ENCODE measurements around the gene OR2A42.
A peak's percentile ranks its signal among the peaks of the same experiment; 100 is the strongest.
"Not testable (repeated sequence)": the region's sequence is repeated elsewhere in the genome, so short reads cannot be mapped to it uniquely, and the experiment has no call there.

The OR2A42 gene

DNA sequence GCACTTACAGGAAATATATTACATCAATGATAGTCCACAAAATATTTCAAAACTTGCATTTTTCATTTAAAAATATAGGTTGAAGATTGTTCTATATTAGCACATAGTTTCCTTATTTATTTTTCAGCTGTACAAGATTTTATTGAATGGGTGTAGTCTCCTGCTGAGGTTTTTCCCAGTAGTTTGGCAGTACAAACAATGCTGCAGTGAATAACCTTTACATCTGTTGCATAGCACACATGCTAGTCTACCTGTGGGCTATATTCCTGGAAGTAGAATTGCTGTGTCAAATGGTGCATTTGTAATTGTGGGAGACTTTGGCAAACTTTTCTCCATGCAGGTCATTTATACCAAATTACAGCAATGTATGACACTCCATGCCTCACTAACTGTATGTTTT is 18.9 kb downstream of the OR2A42 start:
- FAIRE-seq = not testable (repeated sequence)

GRCh38 chr7:144219149-144219548 is 20.3 kb downstream of the OR2A42 start:
- FAIRE-seq = peak; percentile 35

DNA sequence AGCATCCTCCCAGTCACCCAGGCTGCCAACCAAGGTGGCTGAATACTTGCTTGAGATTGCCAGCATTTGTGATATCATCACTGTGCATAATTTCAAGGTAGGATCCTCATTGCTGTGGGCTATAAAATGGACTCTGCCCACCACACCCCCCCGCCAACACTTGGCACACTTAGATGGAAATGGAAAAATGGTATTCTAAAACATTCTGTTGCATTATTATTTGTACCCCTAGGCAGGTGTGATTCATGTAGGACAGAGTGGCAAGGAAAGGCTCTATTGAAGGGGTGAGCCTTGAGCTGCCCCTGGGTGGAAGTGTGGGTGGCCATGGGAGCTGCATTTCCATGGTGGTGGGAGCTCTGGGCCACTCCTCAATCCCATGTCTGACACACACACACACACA is 20.8 kb downstream of the OR2A42 start:
- FAIRE-seq = not testable (repeated sequence)

DNA sequence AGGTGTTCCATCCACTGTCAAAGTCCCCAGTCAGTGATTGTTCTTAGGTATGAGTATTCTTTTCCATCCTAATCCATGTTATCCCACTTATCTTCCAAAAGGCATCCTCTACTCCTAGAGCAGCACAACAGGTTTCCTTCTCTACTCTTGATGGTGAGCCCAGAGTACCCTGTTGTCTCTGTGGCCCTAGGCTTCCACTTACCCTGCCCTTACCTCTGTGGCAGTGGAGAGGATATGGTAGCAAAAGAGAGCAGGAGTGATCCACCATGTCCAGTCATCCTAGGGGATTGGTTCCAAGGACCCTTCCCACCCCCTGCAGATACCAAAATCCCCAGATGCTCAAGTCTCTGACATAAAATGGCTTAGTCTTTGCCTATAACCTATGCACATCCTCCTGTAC is 22.2 kb downstream of the OR2A42 start:
- FAIRE-seq = not testable (repeated sequence)

- not testable (repeated sequence) for FAIRE-seq
Measured at GRCh38 chr7:144205306-144205705, 34.1 kb downstream of the OR2A42 start.

DNA sequence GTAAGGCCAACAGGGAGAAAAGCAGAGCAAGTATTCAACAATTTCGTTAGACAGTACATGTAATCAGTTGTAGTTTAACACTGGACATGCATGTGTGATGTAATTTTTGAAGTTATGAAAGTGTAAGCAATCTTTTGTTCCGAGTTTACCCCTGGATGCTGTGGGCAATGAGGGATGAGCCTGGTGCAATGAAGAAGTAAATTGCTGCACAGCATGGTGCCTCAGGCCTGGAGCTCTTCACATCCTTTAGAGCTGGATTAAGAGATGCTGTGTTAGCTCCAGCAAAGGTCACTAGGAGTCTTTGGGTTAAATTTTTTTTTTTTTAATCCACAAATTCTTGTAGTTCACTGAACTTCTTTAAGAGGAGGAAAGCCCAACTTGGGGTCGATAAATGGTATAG is 36.3 kb downstream of the OR2A42 start:
- not testable (repeated sequence) for FAIRE-seq

- not testable (repeated sequence) for FAIRE-seq
Measured at GRCh38 chr7:144201978-144202377, 37.4 kb downstream of the OR2A42 start.

- FAIRE-seq = not testable (repeated sequence)
Measured at GRCh38 chr7:144198934-144199333, 40.5 kb downstream of the OR2A42 start.

DNA sequence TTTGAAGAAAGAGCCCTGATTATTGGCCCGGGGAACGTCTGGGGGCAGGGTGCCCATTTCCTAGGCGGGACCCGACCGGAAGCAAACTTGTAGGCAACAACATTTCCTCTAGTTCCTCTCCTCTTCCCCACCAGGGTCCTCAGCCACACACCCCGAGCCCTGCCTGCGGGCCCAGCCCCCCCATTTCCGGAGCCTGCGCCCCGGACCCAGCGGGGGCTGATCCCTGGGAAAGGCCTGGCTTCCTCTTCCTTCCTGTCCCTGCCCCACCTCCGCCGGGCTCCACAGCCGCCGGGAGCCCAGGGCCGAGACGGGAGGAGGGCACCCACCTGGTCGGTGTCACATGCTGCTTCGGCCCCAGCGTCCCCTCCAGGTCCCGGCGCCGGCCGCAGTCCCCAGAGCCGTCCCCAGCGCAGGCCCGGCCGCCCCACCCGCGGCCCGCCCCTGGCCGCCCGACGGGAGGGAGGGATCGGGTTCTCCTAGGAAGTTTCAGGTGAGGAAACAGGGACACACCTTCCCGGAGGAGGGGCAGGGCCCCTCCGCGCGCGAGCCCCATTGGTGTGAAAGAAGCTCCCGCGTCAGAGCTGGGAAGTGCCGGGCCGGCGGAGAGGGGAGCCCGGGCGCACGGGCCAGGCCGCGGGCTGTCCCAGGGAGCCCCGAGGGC is 44.1 kb downstream of the OR2A42 start, which contains the start of gene ARHGEF35:
Gene ARHGEF35 (minus strand): TSS at position 622 of the 661 bp plus-strand sequence. CDS start 7,450 bp downstream, outside the sequence.
- not testable (repeated sequence) for FAIRE-seq

GRCh38 chr7:144194453-144194852 is 45.0 kb downstream of the OR2A42 start:
- not testable (repeated sequence) for FAIRE-seq

DNA sequence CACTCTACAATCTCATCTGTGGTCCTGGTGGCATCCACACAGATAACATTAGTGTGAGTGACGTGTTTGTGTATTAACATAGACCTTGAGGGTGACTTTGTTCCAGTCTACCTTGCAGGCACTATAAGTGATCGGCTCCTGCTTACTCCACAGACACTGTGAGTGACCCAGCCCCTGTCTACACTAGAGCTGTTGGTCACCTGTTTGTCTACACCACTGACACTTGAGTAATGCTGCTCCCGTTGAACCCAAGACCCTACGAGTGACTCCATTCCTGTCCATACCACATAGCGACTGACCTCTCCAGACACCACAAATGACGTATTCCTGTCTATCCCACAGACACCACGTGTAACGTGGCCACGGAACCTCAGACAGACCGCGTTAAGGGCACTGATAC is 45.6 kb downstream of the OR2A42 start:
- not testable (repeated sequence) for FAIRE-seq

DNA sequence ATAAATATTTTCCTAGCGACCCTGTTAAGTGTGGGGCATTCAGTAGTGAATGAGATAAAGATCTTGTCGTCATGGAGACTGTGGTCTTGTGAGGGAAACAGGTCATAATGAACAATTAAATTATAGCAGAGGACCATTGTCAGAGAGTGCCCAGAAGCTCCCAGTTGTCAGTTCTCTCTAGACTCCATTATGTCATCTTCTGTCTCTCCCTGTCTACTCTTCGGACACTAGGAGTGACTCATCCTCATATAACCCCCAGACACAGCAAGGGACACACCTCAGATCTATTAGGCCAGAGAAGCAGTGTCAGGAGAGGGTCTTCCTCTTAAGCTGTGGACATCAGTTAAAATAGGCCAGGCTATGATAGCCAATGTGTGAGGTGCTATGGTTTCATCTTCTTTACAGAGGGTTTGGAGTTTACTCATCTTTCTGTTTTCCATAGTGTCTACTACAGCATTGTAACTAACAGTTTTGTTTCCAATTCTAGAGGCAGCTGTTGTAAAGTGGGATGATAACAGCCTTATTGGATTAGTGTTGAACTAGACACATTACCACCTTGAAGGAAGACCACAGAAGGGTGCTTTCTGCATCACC is 50.7 kb downstream of the OR2A42 start:
- not testable (repeated sequence) for FAIRE-seq

- FAIRE-seq = not testable (repeated sequence)
Measured at GRCh38 chr7:144187848-144188247, 51.6 kb downstream of the OR2A42 start.

DNA sequence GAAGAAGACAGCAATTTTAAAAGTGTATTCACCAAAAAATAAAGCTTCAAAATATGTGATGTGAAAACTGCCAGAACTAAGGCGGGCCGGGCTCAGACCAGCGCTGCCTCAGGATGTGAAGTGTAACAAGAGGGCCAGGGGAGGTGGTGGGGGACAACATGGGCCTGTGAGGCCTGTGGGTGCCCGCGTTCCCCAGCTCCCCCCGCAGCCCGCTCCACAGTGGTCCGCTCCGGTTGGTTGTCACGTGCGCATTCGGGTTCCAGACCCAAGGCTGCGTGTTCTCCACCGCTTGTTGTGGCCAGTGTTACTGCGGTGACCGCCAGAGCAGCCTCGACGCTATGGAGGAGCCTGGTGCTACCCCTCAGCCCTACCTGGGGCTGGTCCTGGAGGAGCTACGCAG is 56.2 kb downstream of the OR2A42 start, which contains the start of gene CTAGE4:
Gene CTAGE4 (plus strand): TSS at position 301 of the 400 bp plus-strand sequence. CDS start 38 bp downstream, at position 339.
- FAIRE-seq = not testable (repeated sequence)

DNA sequence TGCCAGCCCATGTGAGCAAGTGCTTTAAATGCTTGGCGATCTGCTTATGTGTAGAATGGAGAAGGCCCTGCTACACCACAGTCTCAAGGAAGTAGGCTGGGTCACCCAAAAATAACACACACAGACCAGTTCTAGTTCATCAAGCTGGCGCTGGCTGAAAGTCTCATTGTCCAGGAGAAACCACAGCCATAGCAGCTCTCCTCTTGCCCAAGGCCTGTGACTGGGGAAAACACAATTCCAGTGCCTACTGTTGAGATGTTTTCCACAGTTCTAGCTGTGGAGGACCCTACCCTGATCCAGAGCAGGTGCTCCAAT is 60.3 kb downstream of the OR2A42 start:
- not testable (repeated sequence) for FAIRE-seq

GRCh38 chr7:144178380-144179164 is 60.8 kb downstream of the OR2A42 start:
- FAIRE-seq = not testable (repeated sequence)

All from endometrium (tissue), 2 donors.